ENCODE measurements around the gene PTH2.

The PTH2 gene

GRCh38 chr19:49437231-49437630, 14.0 kb upstream of the PTH2 start:
- H3K4me3 ChIP-seq (ENCODE audit: control insufficient read depth, low read depth, low read length): no peak overlapping the region
- TF ChIP-seq CTCF (IDR thresholded peaks at IDR 0.05; ENCODE audit: control insufficient read depth, insufficient read depth, low read depth, low read length, missing control alignments): no peak
- DNase-seq (ENCODE audit: low read depth): no peak

- TF ChIP-seq CTCF (IDR thresholded peaks at IDR 0.05; ENCODE audit: control insufficient read depth, insufficient read depth, low read depth, low read length, missing control alignments): no peak
- no peak for DNase-seq (ENCODE audit: low read depth)
- no peak overlapping the region for H3K4me3 ChIP-seq (ENCODE audit: control insufficient read depth, low read depth, low read length)
Observed at GRCh38 chr19:49436381-49437017, 13.3 kb upstream of the PTH2 start.

DNA sequence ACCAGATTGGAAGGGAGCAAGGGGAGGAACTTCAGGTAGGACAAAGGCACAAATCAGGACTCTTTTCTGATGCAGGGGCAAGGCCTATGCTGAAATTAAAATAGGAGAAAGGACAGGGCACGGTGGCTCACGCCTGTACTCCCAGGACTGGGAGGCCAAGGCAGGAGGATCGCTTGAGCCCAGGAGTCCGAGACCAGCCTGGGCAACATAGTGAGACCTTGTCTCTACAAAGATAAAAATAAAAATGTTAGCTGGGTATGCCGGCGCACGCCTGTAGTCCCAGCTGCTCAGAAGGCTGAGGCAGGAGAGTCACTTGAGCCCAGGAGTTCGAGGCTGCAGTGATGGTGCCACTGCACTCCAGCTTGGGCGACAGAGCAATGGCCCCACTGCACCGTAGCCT, 12.4 kb upstream of the PTH2 start:
- H3K4me3 ChIP-seq (ENCODE audit: control insufficient read depth, low read depth, low read length): no peak overlapping the region
- no peak for DNase-seq (ENCODE audit: low read depth)
- no peak for TF ChIP-seq CTCF (IDR thresholded peaks at IDR 0.05; ENCODE audit: control insufficient read depth, insufficient read depth, low read depth, low read length, missing control alignments)

GRCh38 chr19:49434907-49435583, 11.8 kb upstream of the PTH2 start:
- no peak for DNase-seq (ENCODE audit: low read depth)
- TF ChIP-seq CTCF (IDR thresholded peaks at IDR 0.05; ENCODE audit: control insufficient read depth, insufficient read depth, low read depth, low read length, missing control alignments): no peak
- no peak overlapping the region for H3K4me3 ChIP-seq (ENCODE audit: control insufficient read depth, low read depth, low read length)

GRCh38 chr19:49433240-49433901, 10.1 kb upstream of the PTH2 start:
- no peak overlapping the region for H3K4me3 ChIP-seq (ENCODE audit: control insufficient read depth, low read depth, low read length)
- no peak for TF ChIP-seq CTCF (IDR thresholded peaks at IDR 0.05; ENCODE audit: control insufficient read depth, insufficient read depth, low read depth, low read length, missing control alignments)
- no peak for DNase-seq (ENCODE audit: low read depth)

DNA sequence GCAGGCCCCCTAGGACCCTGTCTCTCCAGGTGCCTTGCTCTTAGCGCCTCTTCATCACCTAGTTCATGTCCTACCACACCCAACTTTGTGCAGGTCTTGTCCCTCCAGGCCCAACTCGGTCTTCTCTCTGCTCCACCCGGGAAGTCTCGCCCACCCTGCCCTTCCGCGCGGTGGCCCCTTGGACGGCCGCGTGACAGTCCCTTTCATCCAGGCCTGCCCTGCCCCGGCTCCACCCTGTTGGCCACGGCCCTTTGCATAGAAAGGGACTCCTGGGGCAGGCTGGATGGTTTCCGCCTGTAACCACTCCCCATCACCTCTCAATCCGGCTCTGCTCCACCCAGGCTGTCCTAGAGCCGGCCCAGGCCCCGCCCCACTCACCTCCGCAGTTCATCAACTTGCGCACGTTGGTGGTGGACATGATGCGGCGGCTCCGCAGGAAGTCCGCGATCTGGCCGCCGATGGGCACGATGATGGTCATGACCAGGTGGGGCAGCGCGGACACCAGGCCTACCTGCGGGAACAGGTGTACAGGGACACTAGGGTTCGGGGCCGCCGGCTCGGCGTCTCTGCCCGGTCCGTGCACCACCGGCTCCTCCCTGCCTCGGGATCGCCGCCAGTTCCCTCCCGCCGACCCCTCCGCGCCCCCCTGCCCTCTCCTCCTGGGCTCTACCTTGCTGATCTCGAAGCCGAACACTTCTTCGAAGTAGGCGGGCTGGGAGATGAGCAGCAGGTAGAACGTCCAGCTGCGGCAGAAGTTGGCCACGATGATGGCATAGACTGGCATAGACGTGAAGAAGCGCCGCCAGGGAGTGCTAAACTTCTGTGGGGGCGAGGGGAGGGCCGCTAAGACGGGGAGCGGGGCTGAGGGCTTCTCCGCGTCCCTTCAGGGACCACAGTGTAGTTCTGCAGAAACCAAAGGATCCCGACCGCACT, 9.2 kb upstream of the PTH2 start:
- H3K4me3 ChIP-seq (ENCODE audit: control insufficient read depth, low read depth, low read length): no peak overlapping the region
- DNase-seq (ENCODE audit: low read depth): no peak
- TF ChIP-seq CTCF (IDR thresholded peaks at IDR 0.05; ENCODE audit: control insufficient read depth, insufficient read depth, low read depth, low read length, missing control alignments): no peak
